Effector CD4-positive, alpha-beta T cell (primary cell): Measurements from ENCODE around the gene FER.
"Not testable (repeated sequence)": the region's sequence is repeated elsewhere in the genome, so short reads cannot be mapped to it uniquely, and the experiment has no call there.

Experiments used
- DNase-seq: peaks from one replicate; pipeline ENCODE4 v3.0.0-alpha.2; 2020

Gene FER

GRCh38 chr5:108983461-108984092 lies 235.9 kb downstream of the FER start:
- DNase-seq: no peak

DNA sequence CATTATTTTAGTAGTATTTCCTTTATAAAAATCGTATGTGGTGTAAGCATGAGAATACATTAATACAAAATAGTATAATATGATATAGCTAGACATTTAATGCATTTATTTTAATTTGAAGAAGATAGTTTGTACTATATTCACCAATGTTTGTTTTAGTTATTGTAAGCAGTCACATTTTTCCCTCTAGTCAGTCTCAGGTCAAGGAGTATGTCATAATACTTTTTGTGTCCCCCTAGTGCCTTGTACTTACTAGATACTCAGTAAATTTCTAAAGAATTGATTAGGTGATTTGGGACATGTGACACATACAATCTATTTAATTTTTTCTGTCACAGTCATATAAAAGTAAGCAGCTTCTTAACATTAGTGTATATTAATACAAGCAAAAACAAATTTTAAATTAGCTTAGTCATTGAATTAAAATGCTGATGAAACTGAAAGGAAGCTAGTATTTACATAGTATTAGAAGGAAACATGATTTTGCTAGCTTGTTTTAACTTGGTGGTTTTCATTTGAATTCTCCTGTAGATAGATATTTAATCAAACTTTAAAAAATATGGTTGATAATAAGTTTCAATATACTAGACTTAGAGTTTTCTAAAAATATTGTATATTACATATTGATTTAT lies 242.2 kb downstream of the FER start:
- DNase-seq: no peak

DNA sequence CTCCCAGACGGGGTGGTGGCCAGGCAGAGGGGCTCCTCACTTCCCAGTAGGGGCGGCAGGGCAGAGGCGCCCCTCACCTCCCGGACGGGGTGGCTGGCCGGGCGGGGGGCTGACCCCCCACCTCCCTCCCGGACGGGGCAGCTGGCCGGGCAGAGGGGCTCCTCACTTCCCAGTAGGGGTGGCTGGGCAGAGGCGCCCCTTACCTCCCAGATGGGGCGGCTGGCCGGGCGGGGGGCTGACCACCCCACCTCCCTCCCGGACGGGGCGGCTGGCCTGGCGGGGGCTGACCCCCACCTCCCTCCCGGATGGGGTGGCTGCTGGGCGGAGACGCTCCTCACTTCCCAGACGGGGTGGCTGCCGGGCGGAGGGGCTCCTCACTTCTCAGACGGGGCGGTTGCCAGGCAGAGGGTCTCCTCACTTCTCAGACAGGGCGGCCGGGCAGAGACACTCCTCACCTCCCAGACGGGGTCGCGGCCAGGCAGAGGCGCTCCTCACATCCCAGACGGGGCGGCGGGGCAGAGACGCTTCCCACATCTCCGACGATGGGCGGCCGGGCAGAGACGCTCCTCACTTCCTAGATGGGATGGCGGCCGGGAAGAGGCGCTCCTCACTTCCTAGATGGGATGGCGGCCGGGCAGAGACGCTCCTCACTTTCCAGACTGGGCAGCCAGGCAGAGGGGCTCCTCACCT lies 244.8 kb downstream of the FER start:
- DNase-seq: not testable (repeated sequence)

- not testable (repeated sequence) for DNase-seq
Observed at GRCh38 chr5:108993440-108993839, 245.7 kb downstream of the FER start.

- DNase-seq: no peak
Observed at GRCh38 chr5:108997720-108998119, 250.0 kb downstream of the FER start.

- no peak for DNase-seq
Observed at GRCh38 chr5:108998216-108998615, 250.5 kb downstream of the FER start.

DNA sequence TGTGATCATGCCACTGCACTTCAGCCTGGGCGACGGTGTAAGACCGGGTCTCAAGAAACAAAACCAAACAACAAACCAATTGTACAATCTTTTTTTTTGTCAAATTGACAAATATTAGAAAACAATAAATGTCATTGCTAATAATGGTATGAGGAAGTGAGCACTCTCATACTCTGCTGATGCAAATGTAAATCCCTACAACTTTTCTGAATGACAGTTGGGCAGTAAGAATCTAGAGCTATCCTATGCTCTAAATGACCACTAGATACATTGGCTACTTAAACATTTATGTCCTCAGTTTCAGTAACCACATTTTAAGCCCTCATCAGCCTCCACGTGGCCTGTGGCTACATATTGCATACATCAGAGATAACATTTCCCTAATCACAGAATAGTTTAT lies 256.2 kb downstream of the FER start:
- DNase-seq: no peak

GRCh38 chr5:109005297-109006009 lies 257.8 kb downstream of the FER start:
- DNase-seq: no peak

- DNase-seq: no peak
Observed at GRCh38 chr5:109006129-109006528, 258.4 kb downstream of the FER start.

DNA sequence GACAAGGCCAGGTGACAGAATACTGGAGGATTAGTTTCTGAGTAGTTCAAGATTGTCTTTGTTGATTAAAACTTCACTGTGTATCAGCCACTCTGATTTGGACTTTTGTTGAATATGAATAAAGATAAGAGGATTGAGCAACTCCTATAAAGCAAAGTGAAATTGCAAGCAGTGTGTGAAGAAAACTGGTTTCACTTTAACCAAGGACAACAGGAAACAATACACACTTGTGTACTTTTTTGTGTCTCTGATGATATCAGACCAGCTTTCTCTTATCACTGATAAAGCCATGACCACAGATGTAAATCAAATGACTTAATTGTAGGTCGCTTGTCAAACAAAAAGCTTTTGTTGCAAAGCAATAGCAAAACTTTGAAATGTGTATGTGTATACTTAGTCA lies 268.6 kb downstream of the FER start:
- DNase-seq: no peak

GRCh38 chr5:109022056-109022455 lies 274.4 kb downstream of the FER start:
- DNase-seq: no peak

DNA sequence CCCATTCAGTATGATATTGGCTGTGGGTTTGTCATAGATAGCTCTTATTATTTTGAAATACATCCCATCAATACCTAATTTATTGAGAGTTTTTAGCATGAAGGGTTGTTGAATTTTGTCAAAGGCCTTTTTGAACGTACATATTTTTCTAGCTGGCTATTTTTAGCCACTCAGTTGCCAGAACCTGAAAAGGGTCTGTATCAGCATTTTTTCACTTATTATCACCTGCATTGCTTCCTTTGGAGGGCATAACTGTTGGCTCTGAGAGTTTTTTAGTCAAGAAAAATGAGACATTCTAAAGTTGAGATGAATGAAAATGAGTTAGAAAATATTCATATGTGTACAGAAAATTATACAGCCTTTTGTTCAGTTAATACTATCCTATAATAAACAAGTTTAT lies 278.0 kb downstream of the FER start:
- DNase-seq: not testable (repeated sequence)

GRCh38 chr5:109027983-109028607 lies 280.4 kb downstream of the FER start:
- DNase-seq: no peak

GRCh38 chr5:109028608-109029299 lies 281.1 kb downstream of the FER start:
- DNase-seq: no peak

- no peak for DNase-seq
Observed at GRCh38 chr5:109029847-109030246, 282.1 kb downstream of the FER start.

- DNase-seq: no peak
Observed at GRCh38 chr5:109030360-109031143, 282.9 kb downstream of the FER start.

DNA sequence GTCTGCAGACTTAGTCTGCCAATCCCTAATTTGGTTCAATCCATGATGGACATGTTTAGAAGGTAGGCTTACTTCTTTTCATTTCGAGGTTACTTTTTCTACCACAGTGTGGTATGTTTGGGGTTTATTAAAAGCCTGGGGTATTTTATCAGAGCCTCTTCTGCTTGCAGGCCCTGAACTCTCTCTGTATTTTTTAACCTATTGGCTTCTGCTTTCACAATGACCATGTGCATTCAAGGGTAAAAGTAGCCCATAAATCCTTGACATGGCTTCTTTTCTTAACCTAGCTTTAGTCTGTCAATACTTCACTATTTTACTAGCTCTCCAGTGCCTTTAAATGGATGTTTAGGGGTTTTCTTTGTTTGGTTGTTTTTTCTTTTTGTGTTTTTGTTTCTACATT lies 286.6 kb downstream of the FER start:
- no peak for DNase-seq

DNA sequence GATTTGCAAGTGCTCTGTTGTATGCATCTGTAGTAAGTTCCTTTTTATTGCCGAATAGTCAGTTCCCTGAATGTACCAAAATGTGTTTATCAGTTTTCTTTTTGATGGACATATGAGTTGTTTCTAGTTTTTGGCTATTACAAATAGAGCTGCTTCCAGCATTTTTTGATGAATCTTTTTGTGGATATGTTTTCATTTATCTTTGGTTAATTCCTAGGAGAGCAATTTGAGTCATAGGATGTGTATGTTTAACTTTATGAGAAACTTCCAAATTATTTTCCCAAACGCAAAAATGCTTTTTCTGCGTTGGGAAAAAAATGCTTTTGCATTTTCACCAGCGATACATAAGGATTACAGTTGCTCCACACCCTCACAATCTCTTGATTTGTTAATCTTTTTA lies 287.7 kb downstream of the FER start:
- DNase-seq: no peak

DNA sequence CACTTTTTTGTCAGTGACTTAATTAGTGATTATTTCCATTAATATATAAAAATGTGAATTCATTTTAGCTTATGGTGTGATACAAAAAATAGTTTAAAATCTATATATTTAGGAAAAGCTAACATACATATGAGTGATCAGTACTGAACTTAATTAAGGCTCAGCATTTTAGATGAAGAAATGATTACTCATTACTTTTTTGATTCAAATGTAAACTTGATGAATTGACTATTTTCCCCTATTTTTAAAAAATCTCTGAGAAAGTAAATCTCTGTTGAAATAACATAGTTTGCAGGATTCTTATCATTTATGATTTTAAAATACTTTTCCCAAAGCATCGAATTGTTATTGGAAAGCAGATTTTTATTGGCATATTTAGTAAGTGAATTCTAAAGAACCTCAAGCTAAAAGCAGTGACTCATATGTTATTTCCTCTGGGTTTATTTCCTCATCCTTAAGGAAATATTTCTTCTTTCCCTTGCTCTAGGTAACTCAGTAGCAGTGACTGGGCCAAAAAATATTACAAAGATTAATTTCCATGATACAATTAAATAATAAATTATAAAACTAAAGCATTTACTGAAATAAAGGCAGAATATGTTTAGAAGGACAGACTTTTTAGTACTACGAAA lies 290.6 kb downstream of the FER start:
- no peak for DNase-seq

DNA sequence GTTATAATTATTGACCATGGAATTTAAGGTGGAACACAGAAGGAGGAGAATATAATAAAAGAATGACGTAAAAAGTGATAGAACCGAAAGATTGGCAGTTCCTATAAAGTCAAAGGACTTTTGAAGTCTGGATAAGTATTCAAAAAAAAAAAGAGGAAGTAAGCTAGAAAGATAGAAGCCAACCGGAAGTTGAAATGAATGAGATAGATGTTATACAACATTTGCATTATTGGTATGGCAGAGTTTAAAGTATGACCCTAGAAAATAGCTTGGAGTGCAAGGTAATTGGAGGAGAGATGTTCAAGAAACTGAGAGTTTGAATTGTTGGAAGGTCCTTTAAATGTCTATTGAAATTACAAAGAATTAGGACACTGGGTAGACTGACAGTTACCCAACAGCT lies 293.6 kb downstream of the FER start:
- no peak for DNase-seq

- DNase-seq: no peak
Observed at GRCh38 chr5:109045710-109046109, 298.0 kb downstream of the FER start.
